Measurements from ENCODE around the gene SAGE1.

SAGE1 gene

GRCh38 chrX:135944486-135944885 lies 51.0 kb downstream of the SAGE1 start:
- Mint-ChIP-seq H3K36me3 (ENCODE audit: low read depth) (no peaks in the 10 kb centered on the region), H3K9me3 (peaks cover 22% of the 10 kb centered on the region), H3K27me3 (ENCODE audit: low read depth) (no peaks in the 10 kb centered on the region), H3K4me1 (no peaks in the 10 kb centered on the region), H3K4me3 (no peak overlapping the region), H3K27ac (no peak overlapping the region)
- no peak for TF ChIP-seq CTCF (IDR thresholded peaks at IDR 0.05; ENCODE audit: unreplicated experiment in 3 of 3)

- H3K9me3 Mint-ChIP-seq, result peaks cover under 1% of the 10 kb centered on the region
- H3K4me1 Mint-ChIP-seq, result no peaks in the 10 kb centered on the region
- no peak overlapping the region for H3K27ac Mint-ChIP-seq
- no peak for TF ChIP-seq CTCF (IDR thresholded peaks at IDR 0.05; ENCODE audit: unreplicated experiment in 3 of 3)
- no peak overlapping the region for H3K4me3 Mint-ChIP-seq
- no peaks in the 10 kb centered on the region for H3K27me3 Mint-ChIP-seq (ENCODE audit: low read depth)
- no peaks in the 10 kb centered on the region for H3K36me3 Mint-ChIP-seq (ENCODE audit: low read depth)
Observed at GRCh38 chrX:135951291-135951690, 57.8 kb downstream of the SAGE1 start.

Measured in nephron (organoid).